ENCODE data around the gene TLE2.
A peak's percentile ranks its signal among the peaks of the same experiment; 100 is the strongest.

TLE2 gene

DNA sequence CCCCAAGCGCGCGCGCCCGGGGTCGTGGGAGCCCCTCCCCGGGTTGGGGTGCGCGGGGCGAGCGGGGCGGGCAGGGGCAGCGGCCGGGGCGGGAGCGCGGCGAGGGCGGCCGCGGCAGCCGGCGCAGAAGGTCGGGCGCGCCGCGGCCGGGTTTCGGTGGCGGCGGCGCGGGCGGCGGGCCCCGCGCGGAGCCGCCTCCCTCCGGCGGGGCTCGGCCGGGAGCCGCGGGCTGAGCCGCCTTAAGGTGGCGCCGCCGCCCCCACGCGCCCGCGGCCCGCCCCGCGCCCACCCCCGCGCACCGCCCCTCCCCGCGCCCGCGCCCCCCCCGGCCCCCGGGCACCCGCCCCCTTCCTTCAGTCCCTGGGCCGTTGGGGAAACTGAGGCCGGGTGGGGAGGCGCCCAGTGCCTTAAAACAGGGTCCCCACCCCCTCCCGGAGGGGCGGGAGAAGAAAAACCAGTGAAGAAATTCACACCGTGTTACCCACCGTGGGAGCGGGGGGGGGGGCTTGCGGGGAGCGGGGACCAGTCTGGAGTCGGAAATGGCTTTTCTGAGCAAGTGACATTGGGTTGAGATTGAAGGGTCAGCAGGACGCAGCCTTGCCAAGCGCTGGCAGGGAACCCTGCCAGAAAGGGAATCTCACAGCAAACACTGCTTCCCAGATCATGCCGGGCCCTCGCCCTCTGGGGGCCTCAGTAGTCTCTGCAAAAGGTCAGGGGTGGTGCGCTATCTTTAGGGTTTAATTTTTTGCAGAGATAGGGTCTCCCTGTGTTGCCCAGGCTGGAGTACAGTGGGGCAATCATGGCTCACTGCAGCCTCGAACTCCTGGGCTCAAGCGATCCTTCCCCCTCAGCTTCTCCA is at the start of gene TLE2:
Gene TLE2 (minus strand): TSS at position 216 of the 859 bp plus-strand sequence. CDS start 376 bp downstream, outside the sequence.
- H3K4me3 ChIP-seq (ENCODE audit: low read length in 2 of 2): peak within 1 kb of the TSS; percentile 56 to 67
- no peaks in the 10 kb centered on the region for H3K27me3 ChIP-seq (ENCODE audit: control insufficient read depth in 2 of 2, insufficient read depth in 2 of 2, low read length in 2 of 2)

DNA sequence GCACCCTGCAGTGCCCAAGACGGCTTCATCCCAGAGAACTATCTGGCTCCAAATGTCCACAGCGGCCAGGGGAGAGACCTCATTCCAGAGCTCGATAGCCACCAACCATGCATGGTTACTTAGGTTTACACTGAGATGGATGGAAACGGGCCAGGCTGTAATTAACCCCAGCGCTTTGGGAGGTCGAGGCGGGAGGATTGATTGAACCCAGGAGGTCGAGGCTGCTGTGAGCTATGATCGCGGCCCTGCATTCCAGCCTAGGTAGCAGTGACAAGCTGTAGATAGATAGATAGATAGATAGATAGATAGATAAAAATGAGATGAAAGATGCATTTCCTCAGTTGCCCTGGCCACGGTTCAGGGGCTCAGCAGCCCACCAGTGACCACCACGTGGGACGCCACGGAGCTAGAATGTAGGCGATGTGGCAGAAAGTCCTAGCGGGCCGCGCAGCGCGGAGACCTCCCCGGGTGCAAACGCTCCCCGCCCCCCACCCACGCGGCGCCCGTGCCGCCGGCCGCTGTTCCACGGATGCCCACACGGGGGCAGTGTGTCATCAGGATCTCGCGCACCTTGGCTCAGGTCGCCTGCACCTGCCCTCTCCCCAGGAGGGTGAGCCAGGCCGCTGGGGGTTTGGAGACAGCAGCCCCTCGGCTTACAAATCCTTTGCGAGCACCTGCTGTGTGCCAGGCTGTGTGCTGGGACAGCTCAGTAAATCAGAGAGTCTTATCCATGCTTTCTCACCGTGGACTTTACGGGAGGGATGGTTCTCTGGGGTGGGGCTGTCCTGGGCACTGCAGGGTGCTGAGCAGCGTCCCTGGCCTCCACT is 46.7 kb upstream of the TLE2 start:
- H3K4me1 ChIP-seq (ENCODE audit: control insufficient read depth in 2 of 2, insufficient read depth in 2 of 2, low read length in 2 of 2): peaks cover 9 to 21% of the 10 kb centered on the region in 2 donors
- H3K36me3 ChIP-seq (ENCODE audit: control insufficient read depth in 2 of 2, insufficient read depth in 2 of 2, low read length in 2 of 2): no peaks in the 10 kb centered on the region
- H3K9ac ChIP-seq (ENCODE audit: low read depth in 1 of 2, low read length in 2 of 2): no peak overlapping the region
- H3K4me3 ChIP-seq (ENCODE audit: low read length in 2 of 2): no peak overlapping the region
- H3K27me3 ChIP-seq (ENCODE audit: control insufficient read depth in 2 of 2, insufficient read depth in 2 of 2, low read length in 2 of 2): no peaks in the 10 kb centered on the region
- no peaks in the 10 kb centered on the region for H3K9me3 ChIP-seq (ENCODE audit: control insufficient read depth in 2 of 2, low read length in 2 of 2)
- no peak overlapping the region for H3K27ac ChIP-seq (ENCODE audit: low read depth in 2 of 2, low read length in 2 of 2)

More for the DNA sequence above, at the start of gene TLE2:
- Histone ChIP-seq H3K9ac (ENCODE audit: low read depth in 1 of 2, low read length in 2 of 2) (peak within 1 kb of the TSS; percentile 17 to 75), H3K9me3 (ENCODE audit: control insufficient read depth in 2 of 2, low read length in 2 of 2) (no peaks in the 10 kb centered on the region), H3K4me1 (ENCODE audit: control insufficient read depth in 2 of 2, insufficient read depth in 2 of 2, low read length in 2 of 2) (peaks cover 12 to 16% of the 10 kb centered on the region in 2 donors), H3K27ac (ENCODE audit: low read depth in 2 of 2, low read length in 2 of 2) (peak within 1 kb of the TSS in 1 of 2 donors; percentile 28), H3K36me3 (ENCODE audit: control insufficient read depth in 2 of 2, insufficient read depth in 2 of 2, low read length in 2 of 2) (no peaks in the 10 kb centered on the region)

DNA sequence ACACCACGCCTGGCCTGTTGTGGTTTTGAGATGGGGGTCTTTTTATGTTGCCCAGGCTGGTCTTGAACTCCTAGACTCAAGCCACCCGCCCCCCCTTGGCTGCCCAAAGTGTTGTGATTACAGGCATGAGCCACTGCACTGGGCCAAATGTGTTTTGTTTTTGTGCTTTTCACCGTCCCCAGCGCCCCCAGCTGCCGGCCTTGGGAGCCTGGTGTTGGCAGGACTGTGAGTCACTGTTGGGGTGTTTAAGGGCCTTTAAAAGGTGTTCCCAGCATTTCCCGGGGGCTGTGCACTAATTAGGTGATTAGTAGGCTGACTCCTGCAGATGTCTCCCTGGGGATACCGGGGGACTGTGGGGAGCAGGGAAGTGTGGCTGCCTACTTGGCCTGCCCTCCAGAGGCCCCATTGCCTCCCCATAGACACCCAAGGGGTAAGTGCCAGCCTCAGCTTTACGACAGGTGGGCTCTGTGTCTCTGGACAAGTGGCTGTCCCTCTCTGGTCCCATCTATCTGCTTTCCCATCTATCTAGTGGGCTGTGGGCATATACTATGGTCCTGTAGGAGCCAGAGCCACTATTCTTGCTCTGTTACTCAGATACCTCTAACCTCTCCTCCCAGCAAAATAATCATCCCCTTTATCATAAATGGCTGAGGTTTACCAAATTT is 45.0 kb upstream of the TLE2 start:
- H3K9me3 ChIP-seq (ENCODE audit: control insufficient read depth in 2 of 2, low read length in 2 of 2): no peaks in the 10 kb centered on the region
- H3K27ac ChIP-seq (ENCODE audit: low read depth in 2 of 2, low read length in 2 of 2): no peak overlapping the region
- H3K9ac ChIP-seq (ENCODE audit: low read depth in 1 of 2, low read length in 2 of 2): no peak overlapping the region
- H3K27me3 ChIP-seq (ENCODE audit: control insufficient read depth in 2 of 2, insufficient read depth in 2 of 2, low read length in 2 of 2): no peaks in the 10 kb centered on the region
- H3K4me1 ChIP-seq (ENCODE audit: control insufficient read depth in 2 of 2, insufficient read depth in 2 of 2, low read length in 2 of 2): peaks cover 6 to 8% of the 10 kb centered on the region in 2 donors
- no peak overlapping the region for H3K4me3 ChIP-seq (ENCODE audit: low read length in 2 of 2)
- H3K36me3 ChIP-seq (ENCODE audit: control insufficient read depth in 2 of 2, insufficient read depth in 2 of 2, low read length in 2 of 2): no peaks in the 10 kb centered on the region

GRCh38 chr19:3073159-3073563 is 44.1 kb upstream of the TLE2 start:
- Histone ChIP-seq H3K27ac (ENCODE audit: low read depth in 2 of 2, low read length in 2 of 2) (no peak overlapping the region), H3K9ac (ENCODE audit: low read depth in 1 of 2, low read length in 2 of 2) (no peak overlapping the region), H3K36me3 (ENCODE audit: control insufficient read depth in 2 of 2, insufficient read depth in 2 of 2, low read length in 2 of 2) (no peaks in the 10 kb centered on the region), H3K27me3 (ENCODE audit: control insufficient read depth in 2 of 2, insufficient read depth in 2 of 2, low read length in 2 of 2) (no peaks in the 10 kb centered on the region), H3K4me1 (ENCODE audit: control insufficient read depth in 2 of 2, insufficient read depth in 2 of 2, low read length in 2 of 2) (peaks cover 6 to 8% of the 10 kb centered on the region in 2 donors), H3K9me3 (ENCODE audit: control insufficient read depth in 2 of 2, low read length in 2 of 2) (no peaks in the 10 kb centered on the region), H3K4me3 (ENCODE audit: low read length in 2 of 2) (no peak overlapping the region)

DNA sequence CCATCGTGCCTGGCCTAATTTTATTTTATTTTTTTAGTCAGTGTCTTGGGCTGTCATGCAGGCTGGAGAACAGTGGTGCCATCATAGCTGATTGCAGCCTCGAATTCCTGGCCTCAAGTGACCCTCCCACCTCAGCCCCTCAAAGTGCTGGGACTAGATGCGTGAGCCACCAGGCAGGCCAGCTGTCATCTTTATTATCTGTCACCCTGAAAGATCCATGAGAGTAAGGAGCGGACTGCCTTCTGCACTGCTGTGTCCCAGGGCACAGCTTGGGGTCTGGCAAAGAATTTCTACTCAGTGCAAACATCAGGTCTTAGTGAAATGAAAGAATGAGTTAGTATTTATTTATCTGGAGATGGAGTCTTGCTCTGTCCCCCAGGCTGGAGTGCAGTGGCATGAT is 42.7 kb upstream of the TLE2 start:
- Histone ChIP-seq H3K27ac (ENCODE audit: low read depth in 2 of 2, low read length in 2 of 2) (no peak overlapping the region), H3K4me1 (ENCODE audit: control insufficient read depth in 2 of 2, insufficient read depth in 2 of 2, low read length in 2 of 2) (peaks cover 6 to 8% of the 10 kb centered on the region in 2 donors), H3K4me3 (ENCODE audit: low read length in 2 of 2) (no peak overlapping the region), H3K36me3 (ENCODE audit: control insufficient read depth in 2 of 2, insufficient read depth in 2 of 2, low read length in 2 of 2) (no peaks in the 10 kb centered on the region), H3K27me3 (ENCODE audit: control insufficient read depth in 2 of 2, insufficient read depth in 2 of 2, low read length in 2 of 2) (no peaks in the 10 kb centered on the region), H3K9ac (ENCODE audit: low read depth in 1 of 2, low read length in 2 of 2) (peak overlapping the region in 1 of 2 donors; percentile 17), H3K9me3 (ENCODE audit: control insufficient read depth in 2 of 2, low read length in 2 of 2) (no peaks in the 10 kb centered on the region)

DNA sequence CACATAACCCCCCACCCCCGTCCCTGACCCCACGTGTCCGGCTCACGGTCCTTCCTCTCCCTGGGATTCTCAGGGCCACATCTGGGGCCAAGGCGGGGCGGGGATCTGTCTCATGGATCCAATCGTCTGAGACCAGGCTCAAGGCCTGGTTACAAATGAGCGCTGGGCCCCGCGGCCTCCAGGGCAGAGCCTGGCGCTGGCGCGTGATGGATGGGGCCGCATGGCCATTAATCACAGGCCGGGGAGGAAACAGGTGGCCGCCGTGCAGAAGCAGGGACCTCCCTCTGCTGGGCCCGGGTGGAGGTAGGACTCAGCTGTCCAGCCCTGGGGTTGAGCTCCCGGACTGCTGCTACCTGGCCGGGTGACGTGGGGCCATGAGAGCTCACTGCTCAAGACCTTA is 39.0 kb upstream of the TLE2 start:
- H3K4me3 ChIP-seq (ENCODE audit: low read length in 2 of 2): no peak overlapping the region
- no peaks in the 10 kb centered on the region for H3K36me3 ChIP-seq (ENCODE audit: control insufficient read depth in 2 of 2, insufficient read depth in 2 of 2, low read length in 2 of 2)
- no peak overlapping the region for H3K27ac ChIP-seq (ENCODE audit: low read depth in 2 of 2, low read length in 2 of 2)
- peaks cover 5 to 11% of the 10 kb centered on the region in 2 donors for H3K4me1 ChIP-seq (ENCODE audit: control insufficient read depth in 2 of 2, insufficient read depth in 2 of 2, low read length in 2 of 2)
- no peak overlapping the region for H3K9ac ChIP-seq (ENCODE audit: low read depth in 1 of 2, low read length in 2 of 2)
- H3K27me3 ChIP-seq (ENCODE audit: control insufficient read depth in 2 of 2, insufficient read depth in 2 of 2, low read length in 2 of 2): no peaks in the 10 kb centered on the region
- no peaks in the 10 kb centered on the region for H3K9me3 ChIP-seq (ENCODE audit: control insufficient read depth in 2 of 2, low read length in 2 of 2)

DNA sequence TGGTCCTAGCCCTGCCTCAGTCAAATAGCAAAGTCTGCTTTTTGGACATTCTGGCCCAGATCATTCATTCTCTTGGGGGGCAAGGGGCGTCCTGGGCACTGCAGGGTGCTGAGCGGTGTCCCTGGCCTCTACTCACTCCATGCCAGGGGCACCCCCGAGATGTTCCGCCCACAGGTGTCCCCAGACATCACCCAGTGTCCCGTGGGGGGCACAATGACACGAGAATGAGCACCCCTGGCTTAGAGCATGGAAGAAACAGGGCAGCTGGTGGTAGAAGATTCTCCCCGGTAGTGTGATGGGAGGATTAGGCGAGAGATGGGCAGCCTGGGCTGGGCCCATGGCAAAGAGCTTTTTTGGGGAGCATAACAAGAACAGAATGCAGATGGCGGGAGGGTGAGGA is 38.5 kb upstream of the TLE2 start:
- Histone ChIP-seq H3K27me3 (ENCODE audit: control insufficient read depth in 2 of 2, insufficient read depth in 2 of 2, low read length in 2 of 2) (no peaks in the 10 kb centered on the region), H3K4me1 (ENCODE audit: control insufficient read depth in 2 of 2, insufficient read depth in 2 of 2, low read length in 2 of 2) (peaks cover 7 to 10% of the 10 kb centered on the region in 2 donors), H3K4me3 (ENCODE audit: low read length in 2 of 2) (no peak overlapping the region), H3K9me3 (ENCODE audit: control insufficient read depth in 2 of 2, low read length in 2 of 2) (no peaks in the 10 kb centered on the region), H3K36me3 (ENCODE audit: control insufficient read depth in 2 of 2, insufficient read depth in 2 of 2, low read length in 2 of 2) (no peaks in the 10 kb centered on the region), H3K27ac (ENCODE audit: low read depth in 2 of 2, low read length in 2 of 2) (no peak overlapping the region), H3K9ac (ENCODE audit: low read depth in 1 of 2, low read length in 2 of 2) (no peak overlapping the region)

- Histone ChIP-seq H3K27ac (ENCODE audit: low read depth in 2 of 2, low read length in 2 of 2) (no peak overlapping the region), H3K4me1 (ENCODE audit: control insufficient read depth in 2 of 2, insufficient read depth in 2 of 2, low read length in 2 of 2) (peaks cover 7 to 10% of the 10 kb centered on the region in 2 donors), H3K27me3 (ENCODE audit: control insufficient read depth in 2 of 2, insufficient read depth in 2 of 2, low read length in 2 of 2) (no peaks in the 10 kb centered on the region)
Observed at GRCh38 chr19:3066482-3067049, 37.5 kb upstream of the TLE2 start.

GRCh38 chr19:3065675-3066357 is 36.7 kb upstream of the TLE2 start:
- Histone ChIP-seq H3K9ac (ENCODE audit: low read depth in 1 of 2, low read length in 2 of 2) (peak overlapping the region; percentile 8 to 58), H3K4me3 (ENCODE audit: low read length in 2 of 2) (no peak overlapping the region), H3K27me3 (ENCODE audit: control insufficient read depth in 2 of 2, insufficient read depth in 2 of 2, low read length in 2 of 2) (no peaks in the 10 kb centered on the region), H3K4me1 (ENCODE audit: control insufficient read depth in 2 of 2, insufficient read depth in 2 of 2, low read length in 2 of 2) (peaks cover 7 to 13% of the 10 kb centered on the region in 2 donors), H3K9me3 (ENCODE audit: control insufficient read depth in 2 of 2, low read length in 2 of 2) (no peaks in the 10 kb centered on the region), H3K36me3 (ENCODE audit: control insufficient read depth in 2 of 2, insufficient read depth in 2 of 2, low read length in 2 of 2) (no peaks in the 10 kb centered on the region), H3K27ac (ENCODE audit: low read depth in 2 of 2, low read length in 2 of 2) (peak overlapping the region; percentile 7 to 38)

More at GRCh38 chr19:3066482-3067049, 37.5 kb upstream of the TLE2 start:
- Histone ChIP-seq H3K9me3 (ENCODE audit: control insufficient read depth in 2 of 2, low read length in 2 of 2) (no peaks in the 10 kb centered on the region), H3K36me3 (ENCODE audit: control insufficient read depth in 2 of 2, insufficient read depth in 2 of 2, low read length in 2 of 2) (no peaks in the 10 kb centered on the region), H3K9ac (ENCODE audit: low read depth in 1 of 2, low read length in 2 of 2) (no peak overlapping the region), H3K4me3 (ENCODE audit: low read length in 2 of 2) (no peak overlapping the region)

Data from mucosa of rectum (tissue), 2 donors.